ENCODE results near the gene THEM4.

The THEM4 gene

GRCh38 chr1:151948506-151948905 is 39.2 kb upstream of the THEM4 start:
- no peak for TF ChIP-seq CTCF (IDR thresholded peaks at IDR 0.05; ENCODE audit: extremely low read depth, insufficient read depth, missing control alignments)
- in situ Hi-C loops (cut with MboI; ENCODE audit: low pct_unique_long_range_greater_than_20kb, low sequenced_read_pairs, unreplicated experiment): no loop called here
- no peak for DNase-seq (ENCODE audit: low spot score)

GRCh38 chr1:151947140-151947539 is 37.8 kb upstream of the THEM4 start:
- no peak for DNase-seq (ENCODE audit: low spot score)
- in situ Hi-C loops (cut with MboI; ENCODE audit: low pct_unique_long_range_greater_than_20kb, low sequenced_read_pairs, unreplicated experiment): no loop called here
- TF ChIP-seq CTCF (IDR thresholded peaks at IDR 0.05; ENCODE audit: extremely low read depth, insufficient read depth, missing control alignments): no peak

DNA sequence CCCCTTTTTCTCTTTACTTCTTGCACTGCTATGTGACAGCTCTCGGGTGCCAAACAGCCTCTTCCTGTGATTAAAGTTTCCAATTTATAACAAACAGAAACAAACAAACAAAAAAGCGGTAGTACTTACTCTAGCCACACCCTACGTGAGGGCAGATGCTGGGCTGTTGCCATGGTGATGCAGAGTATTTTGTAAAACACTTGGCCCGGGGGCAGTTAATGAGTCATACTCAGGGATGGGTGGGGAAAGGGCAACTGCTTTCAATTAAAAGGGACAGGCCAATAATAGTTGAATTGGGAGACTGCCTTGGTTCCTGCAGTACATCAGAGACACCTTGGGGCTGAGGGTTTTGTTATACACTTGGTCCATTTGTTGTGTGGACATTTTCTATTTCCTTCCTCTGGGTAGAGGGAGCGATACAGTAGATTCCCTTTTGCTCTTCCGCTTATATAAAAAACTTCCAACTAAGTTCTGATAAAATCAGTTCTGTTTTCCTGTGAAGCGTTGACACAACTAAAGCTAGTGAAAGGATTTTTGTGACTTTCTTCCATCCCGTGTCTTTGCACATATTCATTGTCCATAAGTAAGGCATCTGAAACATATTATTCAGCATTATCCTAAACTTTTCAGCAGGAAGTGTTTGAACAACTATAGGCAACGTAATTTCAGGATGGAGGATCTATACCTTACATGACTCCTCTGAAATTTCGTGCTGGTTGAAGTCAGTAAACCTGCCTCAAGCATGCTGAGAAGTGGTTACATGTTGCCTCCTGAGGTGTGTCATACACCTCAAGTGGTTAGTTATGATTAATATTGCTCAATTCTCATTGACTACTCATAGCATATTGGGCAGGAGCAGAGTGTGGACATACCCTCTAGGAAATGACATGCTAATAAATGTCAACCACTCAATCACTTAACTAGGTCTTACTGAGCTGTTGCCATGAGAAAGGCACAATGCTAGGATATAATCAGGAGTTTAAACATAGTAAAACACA is 36.7 kb upstream of the THEM4 start:
- DNase-seq (ENCODE audit: low spot score): peak; percentile 20
- in situ Hi-C loops (cut with MboI; ENCODE audit: low pct_unique_long_range_greater_than_20kb, low sequenced_read_pairs, unreplicated experiment): no loop called here
- TF ChIP-seq CTCF (IDR thresholded peaks at IDR 0.05; ENCODE audit: extremely low read depth, insufficient read depth, missing control alignments): no peak

DNA sequence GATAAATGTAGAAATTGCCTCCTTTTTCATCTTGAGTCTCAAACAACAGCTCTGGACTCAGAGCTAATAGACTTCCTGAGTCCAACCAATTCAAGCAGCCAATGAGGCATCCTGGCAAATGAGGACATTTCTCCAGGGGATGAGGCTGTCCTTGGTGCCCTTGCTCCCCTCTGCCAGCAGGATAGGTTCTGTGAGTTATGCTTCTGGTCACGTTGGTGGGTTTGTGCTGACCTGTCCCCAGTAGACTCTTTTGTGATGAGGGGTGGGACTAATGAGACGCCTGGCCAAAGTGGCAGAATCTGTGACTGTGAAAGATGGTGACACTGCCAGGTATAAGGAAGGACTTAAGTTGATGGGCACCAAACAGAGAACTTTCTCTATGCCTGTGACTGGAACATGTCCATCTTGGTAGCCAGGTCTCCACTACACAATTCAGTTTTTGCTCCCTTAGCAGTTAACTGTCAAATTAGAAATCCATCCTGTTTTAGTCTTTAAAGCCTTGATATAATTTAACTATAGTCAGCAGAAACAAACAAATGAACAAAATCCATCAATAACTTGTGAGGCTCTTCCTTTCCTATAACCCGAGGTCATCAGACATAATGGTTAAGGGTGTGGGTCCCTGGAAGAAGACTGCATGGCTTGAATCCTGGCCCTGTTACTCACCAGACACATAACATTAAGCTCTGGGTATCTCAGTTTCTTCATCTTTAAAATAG is 35.7 kb upstream of the THEM4 start:
- TF ChIP-seq CTCF (IDR thresholded peaks at IDR 0.05; ENCODE audit: extremely low read depth, insufficient read depth, missing control alignments): no peak
- no peak for DNase-seq (ENCODE audit: low spot score)
- in situ Hi-C loops (cut with MboI; ENCODE audit: low pct_unique_long_range_greater_than_20kb, low sequenced_read_pairs, unreplicated experiment): no loop called here

DNA sequence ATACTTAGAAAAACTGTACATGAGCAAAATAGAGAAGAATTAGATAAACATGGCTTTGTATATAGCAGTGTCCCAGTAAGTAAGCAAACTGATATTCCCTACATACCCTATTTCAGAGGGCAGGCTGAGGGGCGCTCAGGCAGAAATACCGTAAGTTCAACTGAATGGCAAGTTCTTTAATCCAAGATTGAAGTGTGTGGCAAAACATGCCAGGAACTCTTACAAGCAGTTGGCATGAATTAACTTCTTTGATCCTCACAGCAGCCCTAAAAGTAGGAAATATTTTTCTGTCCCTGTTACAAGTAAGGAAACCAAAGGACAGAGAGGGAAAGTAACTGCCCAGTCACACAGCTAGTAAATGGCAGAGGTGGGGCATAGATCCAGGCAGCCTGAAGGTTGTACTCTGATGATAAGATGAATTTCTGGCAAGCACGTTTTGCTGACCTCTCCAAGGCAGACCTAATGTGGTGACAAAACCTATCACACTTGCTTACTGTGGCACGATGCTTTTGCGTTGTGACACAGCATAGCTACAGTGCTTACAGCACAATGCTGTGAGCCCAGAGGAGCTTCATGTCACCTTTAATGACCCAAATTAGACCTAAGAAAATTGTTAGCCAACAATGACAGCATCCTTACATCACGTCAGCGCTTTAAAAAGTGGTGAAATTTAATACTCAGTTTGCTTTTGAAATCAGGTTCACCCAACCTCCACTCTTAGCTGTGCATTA is 35.0 kb upstream of the THEM4 start:
- in situ Hi-C loops (cut with MboI; ENCODE audit: low pct_unique_long_range_greater_than_20kb, low sequenced_read_pairs, unreplicated experiment): no loop called here
- no peak for DNase-seq (ENCODE audit: low spot score)
- no peak for TF ChIP-seq CTCF (IDR thresholded peaks at IDR 0.05; ENCODE audit: extremely low read depth, insufficient read depth, missing control alignments)

- in situ Hi-C loops (cut with MboI; ENCODE audit: low pct_unique_long_range_greater_than_20kb, low sequenced_read_pairs, unreplicated experiment): no loop called here
- no peak for DNase-seq (ENCODE audit: low spot score)
- TF ChIP-seq CTCF (IDR thresholded peaks at IDR 0.05; ENCODE audit: extremely low read depth, insufficient read depth, missing control alignments): no peak
Measured at GRCh38 chr1:151943591-151943990, 34.3 kb upstream of the THEM4 start.
